Body of pancreas (tissue), 4 donors: Measurements from ENCODE around the gene ADAMTS19. TPM values are rescaled to one million over a fixed set of nuclear protein-coding genes. Genes with fewer than 3 reads are reported as not detected.

ENCODE experiments used
- ATAC-seq: fragments of 150-250 bp; one replicate; pipeline ENCODE4 v1.9.1; 2016
- DNase-seq, 4 donors: peaks; one replicate each; pipeline ENCODE4 v3.0.0-alpha.2; 2019
- H3K27ac ChIP-seq, 4 donors: fragments of 200-600 bp; sonication (generic); 1 replicate in 3 of 4; 2 replicates in 1 of 4; pipeline versions ENCODE4 v1.5.1 to v1.6.1; 2016 to 2019; ENCODE audit warnings: mild to moderate bottlenecking in 1 of 4, mixed read lengths in 1 of 4, moderate library complexity in 1 of 4
- H3K27me3 ChIP-seq, 2 donors: fragments of 200-600 bp; sonication (generic); one replicate each; pipeline ENCODE4 v1.6.0; 2016; ENCODE audit warnings: mild to moderate bottlenecking in 1 of 2
- H3K36me3 ChIP-seq, 2 donors: fragments of 200-600 bp; sonication (generic); replicated peaks in 1 of 2; 2 replicates each; pipeline ENCODE4 v1.5.1; 2016; ENCODE audit warnings: low read depth in 2 of 2; ENCODE audit not compliant: insufficient read depth in 1 of 2
- H3K4me1 ChIP-seq: fragments of 200-600 bp; sonication (generic); one replicate; pipeline ENCODE4 v1.6.0; 2016
- H3K4me3 ChIP-seq, 2 donors: fragments of 200-600 bp; sonication (generic); 1 replicate in 1 of 2; 2 replicates in 1 of 2; pipeline ENCODE4 v1.5.1; 2016 to 2019
- H3K9me3 ChIP-seq, 3 donors: fragments of 200-600 bp; sonication (generic); 1 replicate in 2 of 3; 2 replicates in 1 of 3; pipeline ENCODE4 v1.5.1; 2016
- CTCF ChIP-seq, 7 experiments: fragments of 450-650 bp in 4 of 7; fragments of 200-600 bp in 3 of 7; sonication (generic) in 3 of 7; IDR thresholded peaks; one replicate each; pipeline ENCODE4 v1.5.1; 2016 to 2019; ENCODE audit warnings: antibody characterized with exemption in 7 of 7
- POLR2A ChIP-seq, 3 donors: fragments of 450-650 bp; IDR thresholded peaks; one replicate each; pipeline ENCODE4 v1.6.1; 2016; ENCODE audit warnings: antibody characterized with exemption in 3 of 3, mild to moderate bottlenecking in 2 of 3
- WGBS, 2 donors: methylation state at CpG; one replicate each; pipeline ENCODE4 v1.1.5; 2017; 5-methylcytosine and 5-hydroxymethylcytosine counted together
- intact Hi-C: fragments of 100-400 bp; cut with DNase I; formaldehyde crosslinking; loops from one replicate; pipeline ENCODE4 v1.15.1; 2023
- total RNA-seq, 2 donors: library from RNA; depleted of rRNA; stranded (reverse); fragments of >200 nt; gene quantifications; one replicate each; pipeline ENCODE4 v1.1.0, GENCODE V29; 2016

The ADAMTS19 gene
- total RNA-seq, 2 donors from 2014 or later: 0.26 to 1.3 TPM

GRCh38 chr5:129724222-129724621, 264.1 kb downstream of the ADAMTS19 start:
- ATAC-seq (no peak), DNase-seq (no peak)
- WGBS, 2 donors: 11 to 12% methylated on average over 2 of the region's 2 CpGs
- no peaks in the 10 kb centered on the region for H3K9me3 ChIP-seq
- TF ChIP-seq CTCF (IDR thresholded peaks at IDR 0.05): no peak
- TF ChIP-seq POLR2A (IDR thresholded peaks at IDR 0.05): no peak
- no peaks in the 10 kb centered on the region for H3K36me3 ChIP-seq
- no peak overlapping the region for H3K27ac ChIP-seq
- H3K4me3 ChIP-seq: no peak overlapping the region
- no peaks in the 10 kb centered on the region for H3K4me1 ChIP-seq
- no peaks in the 10 kb centered on the region for H3K27me3 ChIP-seq
- intact Hi-C loops: no loop called here

GRCh38 chr5:129724647-129725046, 264.5 kb downstream of the ADAMTS19 start:
- DNase-seq (no peak), ATAC-seq (no peak)
- Histone ChIP-seq H3K27ac (no peak overlapping the region), H3K36me3 (no peaks in the 10 kb centered on the region), H3K4me3 (no peak overlapping the region), H3K9me3 (no peaks in the 10 kb centered on the region), H3K27me3 (no peaks in the 10 kb centered on the region), H3K4me1 (no peaks in the 10 kb centered on the region)
- intact Hi-C loops: no loop called here
- TF ChIP-seq POLR2A (IDR thresholded peaks at IDR 0.05) (no peak), CTCF (IDR thresholded peaks at IDR 0.05) (no peak)
- 81 to 89% methylated on average over 4 of the region's 4 CpGs for WGBS, 2 donors

- TF ChIP-seq CTCF (IDR thresholded peaks at IDR 0.05) (no peak), POLR2A (IDR thresholded peaks at IDR 0.05) (no peak)
- no peak for DNase-seq
- H3K36me3 ChIP-seq: no peaks in the 10 kb centered on the region
- no peaks in the 10 kb centered on the region for H3K27me3 ChIP-seq
- no peak for ATAC-seq
- no peak overlapping the region for H3K27ac ChIP-seq
- H3K4me3 ChIP-seq: no peak overlapping the region
- 53 to 76% methylated on average over 2 of the region's 2 CpGs for WGBS, 2 donors
- H3K4me1 ChIP-seq: no peaks in the 10 kb centered on the region
- no peaks in the 10 kb centered on the region for H3K9me3 ChIP-seq
- intact Hi-C loops: no loop called here
Observed at GRCh38 chr5:129739773-129740172, 279.7 kb downstream of the ADAMTS19 start.

GRCh38 chr5:129743541-129744187, 283.6 kb downstream of the ADAMTS19 start:
- intact Hi-C loops: no loop called here
- no peaks in the 10 kb centered on the region for H3K9me3 ChIP-seq
- no peaks in the 10 kb centered on the region for H3K27me3 ChIP-seq
- no peak for ATAC-seq
- TF ChIP-seq CTCF (IDR thresholded peaks at IDR 0.05) (no peak), POLR2A (IDR thresholded peaks at IDR 0.05) (no peak)
- no peaks in the 10 kb centered on the region for H3K36me3 ChIP-seq
- no peak overlapping the region for H3K27ac ChIP-seq
- 45% methylated on average over 2 of the region's 2 CpGs for WGBS, 2 donors
- DNase-seq: no peak
- no peak overlapping the region for H3K4me3 ChIP-seq
- H3K4me1 ChIP-seq: no peaks in the 10 kb centered on the region

GRCh38 chr5:129745997-129746396, 285.9 kb downstream of the ADAMTS19 start:
- intact Hi-C loops: no loop called here

More at GRCh38 chr5:129745997-129746396, 285.9 kb downstream of the ADAMTS19 start:
- no peak overlapping the region for H3K27ac ChIP-seq
- no peaks in the 10 kb centered on the region for H3K36me3 ChIP-seq
- ATAC-seq (no peak), DNase-seq (no peak)
- no peaks in the 10 kb centered on the region for H3K9me3 ChIP-seq
- TF ChIP-seq CTCF (IDR thresholded peaks at IDR 0.05): no peak
- TF ChIP-seq POLR2A (IDR thresholded peaks at IDR 0.05): no peak
- 73 to 86% methylated on average over 4 of the region's 4 CpGs for WGBS, 2 donors
- no peaks in the 10 kb centered on the region for H3K4me1 ChIP-seq
- no peak overlapping the region for H3K4me3 ChIP-seq
- H3K27me3 ChIP-seq: no peaks in the 10 kb centered on the region
